Body of pancreas (tissue), 4 donors: Measurements from ENCODE around the gene C18orf32.

Source experiments
- CTCF ChIP-seq, 7 experiments: fragments of 450-650 bp in 4 of 7; fragments of 200-600 bp in 3 of 7; sonication (generic) in 3 of 7; IDR thresholded peaks; one replicate each; pipeline ENCODE4 v1.5.1; 2016 to 2019; ENCODE audit warnings: antibody characterized with exemption in 7 of 7
- POLR2A ChIP-seq, 3 donors: fragments of 450-650 bp; IDR thresholded peaks; one replicate each; pipeline ENCODE4 v1.6.1; 2016; ENCODE audit warnings: antibody characterized with exemption in 3 of 3, mild to moderate bottlenecking in 2 of 3

GRCh38 chr18:49525981-49526380, 38.9 kb upstream of the C18orf32 start:
- TF ChIP-seq CTCF (IDR thresholded peaks at IDR 0.05) (no peak), POLR2A (IDR thresholded peaks at IDR 0.05) (no peak)
